ENCODE measurements around the gene HLF. TPM values are rescaled to one million over a fixed set of nuclear protein-coding genes. Genes with fewer than 3 reads are reported as not detected.

The HLF gene
- total RNA-seq, 1 experiment from 2014 or later, result 1.5 TPM

DNA sequence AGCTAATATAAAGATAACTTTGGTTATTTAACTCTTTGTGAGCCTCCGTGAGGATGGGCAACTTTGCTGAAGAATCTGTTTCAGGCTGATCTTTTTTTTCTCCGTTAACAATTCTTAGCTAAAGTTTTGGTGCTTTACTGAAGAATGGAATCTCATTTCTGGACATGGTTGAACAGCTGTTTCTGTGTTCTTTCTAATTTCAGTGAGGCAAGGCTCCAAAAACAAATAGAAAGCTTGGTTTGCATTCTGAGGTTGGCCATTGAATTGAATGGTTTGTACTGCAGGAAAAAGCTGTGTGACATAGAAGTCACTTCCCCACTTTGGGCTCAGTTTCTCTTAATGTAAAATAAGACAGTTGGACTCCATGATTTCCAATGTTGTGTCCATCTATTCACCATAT, 22.3 kb upstream of the HLF start:
- H3K4me3 ChIP-seq (replicated peaks in 1 of 2; ENCODE audit: low read depth in 1 of 2, low read length in 2 of 2), result no peak overlapping the region
- no peaks in the 10 kb centered on the region for H3K27me3 ChIP-seq (ENCODE audit: insufficient read depth, low read length)
- H2AFZ ChIP-seq (ENCODE audit: low read depth, low read length, poor library complexity, severe bottlenecking), result no peak overlapping the region
- no peak for ATAC-seq
- no peak overlapping the region for H3K27ac ChIP-seq (ENCODE audit: low read depth, low read length)
- no peaks in the 10 kb centered on the region for H3K79me2 ChIP-seq (ENCODE audit: insufficient read depth, low read length)
- no peak overlapping the region for H3K9ac ChIP-seq (ENCODE audit: low read length)
- DNase-seq (ENCODE audit: low read depth, low spot score), result no peak
- RAD21 ChIA-PET (ENCODE audit: low non-redundant PET in 1 of 2, low total read pairs in 2 of 2, uncharacterized antibody in 2 of 2, unreplicated experiment in 2 of 2), result no interaction called here
- no peak for TF ChIP-seq SIN3A (IDR thresholded peaks at IDR 0.05; ENCODE audit: low read depth)
- TF ChIP-seq EZH2 (IDR thresholded peaks at IDR 0.05), result no peak
- TF ChIP-seq, protein P1, sequence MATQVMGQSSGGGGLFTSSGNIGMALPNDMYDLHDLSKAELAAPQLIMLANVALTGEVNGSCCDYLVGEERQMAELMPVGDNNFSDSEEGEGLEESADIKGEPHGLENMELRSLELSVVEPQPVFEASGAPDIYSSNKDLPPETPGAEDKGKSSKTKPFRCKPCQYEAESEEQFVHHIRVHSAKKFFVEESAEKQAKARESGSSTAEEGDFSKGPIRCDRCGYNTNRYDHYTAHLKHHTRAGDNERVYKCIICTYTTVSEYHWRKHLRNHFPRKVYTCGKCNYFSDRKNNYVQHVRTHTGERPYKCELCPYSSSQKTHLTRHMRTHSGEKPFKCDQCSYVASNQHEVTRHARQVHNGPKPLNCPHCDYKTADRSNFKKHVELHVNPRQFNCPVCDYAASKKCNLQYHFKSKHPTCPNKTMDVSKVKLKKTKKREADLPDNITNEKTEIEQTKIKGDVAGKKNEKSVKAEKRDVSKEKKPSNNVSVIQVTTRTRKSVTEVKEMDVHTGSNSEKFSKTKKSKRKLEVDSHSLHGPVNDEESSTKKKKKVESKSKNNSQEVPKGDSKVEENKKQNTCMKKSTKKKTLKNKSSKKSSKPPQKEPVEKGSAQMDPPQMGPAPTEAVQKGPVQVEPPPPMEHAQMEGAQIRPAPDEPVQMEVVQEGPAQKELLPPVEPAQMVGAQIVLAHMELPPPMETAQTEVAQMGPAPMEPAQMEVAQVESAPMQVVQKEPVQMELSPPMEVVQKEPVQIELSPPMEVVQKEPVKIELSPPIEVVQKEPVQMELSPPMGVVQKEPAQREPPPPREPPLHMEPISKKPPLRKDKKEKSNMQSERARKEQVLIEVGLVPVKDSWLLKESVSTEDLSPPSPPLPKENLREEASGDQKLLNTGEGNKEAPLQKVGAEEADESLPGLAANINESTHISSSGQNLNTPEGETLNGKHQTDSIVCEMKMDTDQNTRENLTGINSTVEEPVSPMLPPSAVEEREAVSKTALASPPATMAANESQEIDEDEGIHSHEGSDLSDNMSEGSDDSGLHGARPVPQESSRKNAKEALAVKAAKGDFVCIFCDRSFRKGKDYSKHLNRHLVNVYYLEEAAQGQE (IDR thresholded peaks at IDR 0.05; ENCODE audit: low read depth), result no peak
- TF ChIP-seq, protein P2, sequence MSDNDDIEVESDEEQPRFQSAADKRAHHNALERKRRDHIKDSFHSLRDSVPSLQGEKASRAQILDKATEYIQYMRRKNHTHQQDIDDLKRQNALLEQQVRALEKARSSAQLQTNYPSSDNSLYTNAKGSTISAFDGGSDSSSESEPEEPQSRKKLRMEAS (IDR thresholded peaks at IDR 0.05), result no peak
- no peak for TF ChIP-seq ZNF274 (IDR thresholded peaks at IDR 0.05; ENCODE audit: low read depth, low read length)
- TF ChIP-seq CBX3 (IDR thresholded peaks at IDR 0.05; ENCODE audit: low read depth), result no peak
- TF ChIP-seq ZBTB33 (IDR thresholded peaks at IDR 0.05; ENCODE audit: extremely low read depth, insufficient replicate concordance, low read length), result no peak
- no peak for TF ChIP-seq TCF7L2 (IDR thresholded peaks at IDR 0.05; ENCODE audit: borderline replicate concordance, extremely low read depth, insufficient read depth, insufficient read length)
- TF ChIP-seq CTCF (IDR thresholded peaks at IDR 0.05 in 2 of 3, conservative IDR thresholded peaks at IDR 0.05 in 1 of 3; ENCODE audit: borderline replicate concordance in 1 of 3, insufficient read depth in 1 of 3, low read depth in 2 of 3, low read length in 2 of 3), result no peak
- no peak for TF ChIP-seq CEBPB (IDR thresholded peaks at IDR 0.05; ENCODE audit: low read depth)
- no peak for TF ChIP-seq SRF (IDR thresholded peaks at IDR 0.05; ENCODE audit: low read depth)
- H3K9me2 ChIP-seq (ENCODE audit: insufficient read depth), result no peaks in the 10 kb centered on the region
- peaks cover 12 to 16% of the 10 kb centered on the region in 2 experiments for H3K4me1 ChIP-seq (ENCODE audit: control insufficient read depth in 1 of 2, insufficient read depth in 2 of 2, low read length in 2 of 2)
- intact Hi-C loops (cut with micrococcal nuclease), result no loop called here
- H3K36me3 ChIP-seq (ENCODE audit: control insufficient read depth in 1 of 2, insufficient read depth in 2 of 2, low read length in 2 of 2), result no peaks in the 10 kb centered on the region
- POLR2A ChIA-PET, result no interaction called here
- H3K9me3 ChIP-seq (ENCODE audit: control insufficient read depth in 1 of 2, insufficient read depth in 1 of 2, low read depth in 1 of 2, low read length in 2 of 2), result no peaks in the 10 kb centered on the region
- no peaks in the 10 kb centered on the region for H4K20me1 ChIP-seq (ENCODE audit: insufficient read depth)
- BruUV-seq (replicated peaks), result no TSS peak
- H3K4me2 ChIP-seq (ENCODE audit: low read length), result no peak overlapping the region
- CTCF ChIA-PET, result no interaction called here

Data from HCT116 (cell line).